ENCODE data around the gene DAD1.
A peak's percentile ranks its signal among the peaks of the same experiment; 100 is the strongest.
"Not testable (repeated sequence)": the region's sequence is repeated elsewhere in the genome, so short reads cannot be mapped to it uniquely, and the experiment has no call there.

DAD1 gene

GRCh38 chr14:22600027-22600426, 11.0 kb upstream of the DAD1 start:
- no peak for FAIRE-seq

GRCh38 chr14:22599349-22599748, 10.3 kb upstream of the DAD1 start:
- no peak for FAIRE-seq
- DNase-seq (ENCODE audit: extremely low spot score, insufficient read length, low read depth), result no peak

More at GRCh38 chr14:22600027-22600426, 11.0 kb upstream of the DAD1 start:
- DNase-seq (ENCODE audit: extremely low spot score, insufficient read length, low read depth), result no peak

- DNase-seq (ENCODE audit: extremely low spot score, insufficient read length, low read depth) (no peak), FAIRE-seq (peak; percentile 60)
Measured at GRCh38 chr14:22598896-22599244, 9.8 kb upstream of the DAD1 start.

- FAIRE-seq (no peak), DNase-seq (ENCODE audit: extremely low spot score, insufficient read length, low read depth) (peak; percentile 58)
Measured at GRCh38 chr14:22598099-22598895, 9.3 kb upstream of the DAD1 start, which contains the start of gene ABHD4. TSS of gene ABHD4 (plus strand) at chr14:22598300. CDS start at chr14:22598307, 7 bp downstream.

- DNase-seq (ENCODE audit: extremely low spot score, insufficient read length, low read depth) (no peak), FAIRE-seq (no peak)
Measured at GRCh38 chr14:22597771-22598098, 8.7 kb upstream of the DAD1 start.

DNA sequence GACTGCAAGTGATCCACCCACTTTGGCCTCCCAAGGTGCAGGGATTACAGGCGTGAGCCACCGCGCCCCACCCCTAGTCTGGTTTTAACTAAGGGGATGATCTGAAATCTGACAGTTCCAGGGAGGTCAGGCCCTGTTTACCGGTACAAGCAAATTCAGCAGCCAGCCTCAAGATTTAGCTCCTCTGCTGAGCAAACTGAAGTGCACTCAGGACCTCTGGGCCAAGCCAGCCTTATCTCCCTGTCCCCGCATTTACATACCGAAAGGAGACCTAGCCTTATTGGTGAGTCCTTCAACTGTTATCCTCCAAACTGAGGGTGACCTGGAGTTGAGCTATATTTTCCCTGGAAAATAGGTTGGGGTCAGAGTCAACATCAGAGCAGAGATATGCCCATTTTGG, 8.2 kb upstream of the DAD1 start:
- DNase-seq (ENCODE audit: extremely low spot score, insufficient read length, low read depth) (no peak), FAIRE-seq (no peak)

DNA sequence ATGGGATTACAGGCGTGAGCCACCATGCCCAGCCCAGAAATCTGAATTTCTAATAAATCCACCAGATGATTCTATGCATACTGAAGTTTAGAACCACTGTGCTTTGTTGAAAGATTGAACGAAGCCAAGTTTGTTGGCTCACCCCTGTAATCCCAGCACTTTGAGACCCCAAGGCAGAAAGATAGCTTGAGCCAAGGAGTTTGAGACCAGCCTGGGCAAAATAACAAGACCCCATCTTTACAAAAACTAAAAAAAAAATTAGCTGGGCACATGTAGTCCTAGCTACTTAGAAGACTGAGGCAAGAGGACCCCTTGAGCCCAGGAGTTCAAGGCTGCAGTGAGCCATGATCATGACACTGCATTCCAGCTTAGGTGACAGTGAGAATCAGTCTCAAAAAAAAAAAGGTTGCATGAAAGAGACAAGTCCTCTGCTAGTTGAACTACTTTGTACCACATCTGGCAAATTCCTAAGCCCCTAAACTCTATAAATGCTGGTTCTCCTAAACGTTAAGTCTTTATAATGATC, 7.4 kb upstream of the DAD1 start:
- no peak for FAIRE-seq
- no peak for DNase-seq (ENCODE audit: extremely low spot score, insufficient read length, low read depth)

- DNase-seq (ENCODE audit: extremely low spot score, insufficient read length, low read depth) (no peak), FAIRE-seq (no peak)
Measured at GRCh38 chr14:22594156-22594716, 5.2 kb upstream of the DAD1 start.

DNA sequence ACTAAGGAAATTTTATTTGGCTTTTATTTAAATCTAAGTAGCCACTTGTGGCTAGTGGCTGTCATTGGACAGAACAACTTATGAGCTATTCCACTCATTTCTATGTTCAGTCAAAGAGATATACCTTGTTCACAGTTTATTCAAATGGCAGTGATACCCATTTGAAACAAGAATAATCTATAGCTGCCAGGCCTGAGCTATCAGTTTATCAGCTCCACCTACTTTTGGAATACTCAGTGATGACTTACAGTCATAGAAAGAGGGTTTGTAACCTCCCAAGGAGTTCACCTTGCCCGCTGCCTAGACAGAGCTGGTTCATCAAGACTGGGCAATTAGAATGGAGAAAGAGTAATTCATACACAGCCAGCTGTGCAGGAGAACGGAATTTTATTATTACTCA, 4.6 kb upstream of the DAD1 start:
- FAIRE-seq, result no peak
- no peak for DNase-seq (ENCODE audit: extremely low spot score, insufficient read length, low read depth)

DNA sequence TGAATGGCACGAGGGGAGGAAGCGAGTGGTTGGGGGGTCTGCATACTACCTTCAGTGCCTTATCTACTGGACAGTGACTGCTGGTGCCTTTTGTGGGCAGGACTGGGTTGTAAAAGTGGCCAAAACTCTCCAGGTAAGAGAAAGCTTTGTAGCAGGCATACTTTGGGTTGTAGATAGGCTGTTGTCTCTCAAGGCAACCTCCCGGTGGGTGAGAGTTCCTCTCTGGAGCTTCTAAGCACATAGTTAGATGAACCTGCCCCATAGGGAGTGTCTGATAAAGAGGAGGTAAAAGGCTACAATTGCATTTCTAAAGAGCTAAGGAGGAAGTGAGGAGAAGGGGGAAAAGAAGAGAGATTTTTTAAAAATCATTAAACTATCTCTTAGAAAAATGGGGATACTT, 4.2 kb upstream of the DAD1 start:
- FAIRE-seq (no peak), DNase-seq (ENCODE audit: extremely low spot score, insufficient read length, low read depth) (no peak)

DNA sequence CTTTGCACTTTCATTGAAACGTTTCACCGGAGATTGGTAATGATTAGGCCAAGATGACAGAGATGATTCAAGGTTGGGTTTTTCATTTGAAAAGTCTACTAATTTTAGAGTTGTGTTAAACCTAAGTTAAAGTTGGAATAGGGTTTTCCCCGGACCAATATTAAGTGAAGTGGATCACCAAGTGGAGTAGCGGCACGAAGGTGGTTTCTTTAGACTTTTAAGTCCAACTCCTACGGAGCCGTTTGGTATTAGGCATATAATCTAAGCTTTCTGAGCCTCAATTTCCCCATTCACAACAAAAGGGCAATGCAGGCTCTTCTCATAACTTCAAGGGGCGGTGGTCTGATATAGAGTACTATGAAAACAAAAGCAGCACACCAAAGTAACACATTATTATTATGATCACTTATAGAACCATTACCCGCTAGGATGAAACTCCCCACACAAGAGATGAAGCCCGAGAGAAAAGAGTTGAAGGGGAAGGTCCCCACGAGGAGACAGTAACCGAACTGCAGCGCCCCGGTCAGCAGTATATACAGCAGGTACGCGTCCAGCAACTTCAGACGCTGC, 413 bp downstream of the DAD1 start:
- DNase-seq (ENCODE audit: extremely low spot score, insufficient read length, low read depth) (no peak), FAIRE-seq (peak; percentile 44)

DNA sequence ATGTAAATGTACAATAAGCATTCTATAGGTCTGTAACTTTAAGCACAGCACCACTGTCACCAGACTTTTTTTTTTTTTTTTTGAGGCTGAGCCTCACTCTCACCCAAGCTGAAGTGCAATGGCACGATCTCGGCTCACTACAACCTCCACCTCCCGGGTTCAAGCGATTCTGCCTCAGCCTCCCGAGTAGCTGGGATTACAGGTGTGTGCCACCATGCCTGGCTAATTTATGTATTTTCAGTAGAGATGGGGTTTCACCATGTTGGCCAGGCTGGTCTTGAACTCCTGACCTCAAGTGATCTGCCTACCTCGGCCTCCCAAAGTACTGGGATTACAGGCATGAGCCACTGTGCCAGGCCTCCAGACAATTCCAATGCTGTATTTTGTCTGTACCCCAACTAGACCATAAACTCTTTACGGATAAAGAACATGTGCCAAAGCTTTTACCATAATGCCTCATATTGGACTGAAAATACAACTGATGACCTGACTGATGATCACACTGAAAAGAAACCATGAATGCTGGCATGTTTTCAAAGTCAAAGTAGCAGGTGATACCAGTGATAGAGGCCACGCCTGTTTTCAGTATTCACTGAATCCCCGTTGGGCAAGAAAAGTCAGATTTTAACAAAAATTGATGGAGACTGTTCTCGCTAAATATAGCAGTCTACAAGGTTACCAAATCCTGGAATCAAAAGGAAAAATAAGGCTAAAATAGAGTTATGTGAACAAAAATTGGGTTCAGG, 1.2 kb downstream of the DAD1 start:
- DNase-seq (ENCODE audit: extremely low spot score, insufficient read length, low read depth), result not testable (repeated sequence)
- peak; percentile 51 for FAIRE-seq

- FAIRE-seq (no peak), DNase-seq (ENCODE audit: extremely low spot score, insufficient read length, low read depth) (no peak)
Measured at GRCh38 chr14:22587247-22587646, 1.8 kb downstream of the DAD1 start.

- FAIRE-seq, result peak; percentile 24
- no peak for DNase-seq (ENCODE audit: extremely low spot score, insufficient read length, low read depth)
Measured at GRCh38 chr14:22583994-22584393, 5.0 kb downstream of the DAD1 start.

DNA sequence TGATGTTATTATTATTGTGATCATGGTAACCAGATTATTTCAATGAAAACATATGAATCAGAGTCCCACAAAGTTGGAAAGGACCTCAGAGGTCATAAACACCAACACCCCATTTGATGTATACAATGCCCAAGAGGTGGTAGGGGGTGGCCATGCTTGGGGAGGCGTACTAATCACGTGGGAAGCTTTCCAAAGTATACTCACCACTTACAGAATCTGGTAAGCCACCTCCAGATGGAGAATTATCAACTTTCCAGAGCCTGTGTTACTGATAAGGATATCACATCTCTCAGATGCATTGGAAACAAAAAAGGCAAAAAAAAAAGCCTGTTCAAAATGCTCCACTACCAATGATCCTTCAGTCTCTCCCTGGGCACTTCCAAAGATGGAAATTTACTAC, 8.4 kb downstream of the DAD1 start:
- FAIRE-seq (no peak), DNase-seq (ENCODE audit: extremely low spot score, insufficient read length, low read depth) (no peak)

DNA sequence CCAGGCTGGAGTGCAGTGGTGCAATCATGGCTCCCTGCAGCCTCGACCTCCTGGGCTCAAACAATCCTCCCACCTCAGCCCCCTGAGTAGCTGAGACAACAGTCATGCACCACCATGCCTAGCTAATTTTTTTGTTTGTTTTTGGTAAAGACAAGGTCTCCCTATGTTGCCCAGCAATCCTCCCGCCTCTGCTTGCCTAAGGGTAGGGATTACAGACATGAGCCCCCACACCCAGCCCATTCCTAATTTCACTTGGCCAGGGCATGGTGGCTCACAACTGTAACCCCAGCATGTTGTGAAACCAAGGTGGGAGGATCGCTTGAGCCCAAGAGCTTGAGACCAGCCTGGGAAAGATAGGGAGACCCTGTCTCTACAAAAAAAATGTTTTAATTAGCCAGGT, 9.1 kb downstream of the DAD1 start:
- no peak for FAIRE-seq
- DNase-seq (ENCODE audit: extremely low spot score, insufficient read length, low read depth), result no peak

DNA sequence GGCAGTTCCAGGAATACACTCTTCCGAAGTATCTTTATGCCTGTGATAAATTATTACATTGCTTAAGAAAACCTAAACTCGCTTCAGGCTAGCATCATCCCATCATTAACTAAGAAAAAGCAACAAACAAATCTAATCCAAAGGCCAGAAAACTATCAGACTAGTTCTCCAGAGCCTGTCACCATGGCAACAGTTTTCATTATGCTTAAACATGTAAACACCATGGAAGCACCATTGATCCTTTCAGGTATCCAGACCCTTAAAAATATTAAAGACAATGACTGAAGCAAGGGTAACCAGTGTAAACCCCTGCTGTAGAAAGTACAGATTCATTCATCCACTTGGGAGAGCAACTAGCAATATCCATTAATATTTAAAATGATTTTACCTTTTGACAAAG, 9.8 kb downstream of the DAD1 start:
- FAIRE-seq (no peak), DNase-seq (ENCODE audit: extremely low spot score, insufficient read length, low read depth) (no peak)

- DNase-seq (ENCODE audit: extremely low spot score, insufficient read length, low read depth), result no peak
Measured at GRCh38 chr14:22577334-22577908, 11.6 kb downstream of the DAD1 start.

DNA sequence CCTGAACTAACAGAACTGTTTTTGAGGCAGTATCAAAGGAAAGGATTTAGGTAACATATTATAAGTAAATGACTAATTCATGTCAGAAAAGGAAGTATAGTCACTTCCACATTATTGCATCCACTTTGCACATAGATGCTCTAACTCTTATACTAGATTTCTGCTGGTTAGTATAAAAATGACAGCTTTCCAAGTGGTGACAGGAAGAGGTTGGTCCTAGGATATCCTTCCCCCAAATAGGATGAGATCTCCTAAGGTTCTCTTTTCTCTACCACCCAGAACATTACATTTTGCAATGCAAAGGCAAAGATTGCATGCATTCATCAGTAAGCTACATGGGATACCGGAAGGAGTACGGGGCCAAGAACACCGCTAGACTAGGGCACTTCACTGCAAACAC, 15.2 kb downstream of the DAD1 start:
- no peak for FAIRE-seq
- no peak for DNase-seq (ENCODE audit: extremely low spot score, insufficient read length, low read depth)

More at GRCh38 chr14:22577334-22577908, 11.6 kb downstream of the DAD1 start:
- FAIRE-seq, result no peak

- DNase-seq (ENCODE audit: extremely low spot score, insufficient read length, low read depth), result no peak
- no peak for FAIRE-seq
Measured at GRCh38 chr14:22572562-22573058, 16.4 kb downstream of the DAD1 start.

Measured in GM18507 (cell line).